C4-2B (cell line): Measurements from ENCODE around the gene RWDD1.

Experiments used
- CTCF ChIP-seq: fragments of 450-650 bp; conservative IDR thresholded peaks from 2 replicates; pipeline ENCODE4 v1.5.1; 2017; ENCODE audit warnings: mild to moderate bottlenecking
- ZFX ChIP-seq: fragments of 450-650 bp; IDR thresholded peaks from 2 replicates; pipeline ENCODE4 v1.6.1; 2017

GRCh38 chr6:116586276-116586675 is 15.0 kb downstream of the RWDD1 start:
- TF ChIP-seq CTCF (no peak), ZFX (no peak)
